GM12874 (cell line): ENCODE measurements around the gene RTCA.

Source experiments
- CTCF ChIP-seq: IDR thresholded peaks from 2 replicates; pipeline ENCODE4 v1.5.1; 2011; ENCODE audit warnings: low read depth, mild to moderate bottlenecking, control low read depth, low read length, moderate library complexity; ENCODE audit not compliant: insufficient read depth

RTCA gene

GRCh38 chr1:100266741-100267140 is 725 bp downstream of the RTCA start:
- TF ChIP-seq CTCF = no peak

GRCh38 chr1:100267284-100267683 is 1.3 kb downstream of the RTCA start:
- no peak for TF ChIP-seq CTCF

- no peak for TF ChIP-seq CTCF
Observed at GRCh38 chr1:100268202-100268601, 2.2 kb downstream of the RTCA start.

GRCh38 chr1:100277866-100278265 is 11.8 kb downstream of the RTCA start:
- no peak for TF ChIP-seq CTCF

GRCh38 chr1:100279358-100279923 is 13.4 kb downstream of the RTCA start:
- TF ChIP-seq CTCF = no peak

- TF ChIP-seq CTCF = no peak
Observed at GRCh38 chr1:100279954-100280682, 14.1 kb downstream of the RTCA start.

GRCh38 chr1:100284591-100284990 is 18.6 kb downstream of the RTCA start:
- TF ChIP-seq CTCF = no peak
